Progenitor cell of endocrine pancreas (in vitro differentiated cells): ENCODE results near the gene CEBPG. TPM values are rescaled to one million over a fixed set of nuclear protein-coding genes. Genes with fewer than 3 reads are reported as not detected.

Experiments used
- DNase-seq: peaks from one replicate; pipeline ENCODE4 v3.0.0; 2021; ENCODE audit warnings: low spot score; ENCODE audit not compliant: unreplicated experiment
- H3K27ac Mint-ChIP-seq: 2 replicates; pipeline ENCODE4 v1.8.0; 2021; ENCODE audit warnings: mild to moderate bottlenecking, moderate library complexity, mixed read lengths
- H3K27me3 Mint-ChIP-seq: 2 replicates; pipeline ENCODE4 v1.8.0; 2021; ENCODE audit warnings: mixed read lengths
- H3K36me3 Mint-ChIP-seq: 2 replicates; pipeline ENCODE4 v1.8.0; 2022; ENCODE audit warnings: mixed read lengths; ENCODE audit not compliant: insufficient read depth
- H3K4me1 Mint-ChIP-seq: 2 replicates; pipeline ENCODE4 v1.8.0; 2021; ENCODE audit warnings: low read depth, mixed read lengths
- H3K4me3 Mint-ChIP-seq: 2 replicates; pipeline ENCODE4 v1.8.0; 2021; ENCODE audit warnings: low read depth, mild to moderate bottlenecking, moderate library complexity, mixed read lengths
- H3K9me3 Mint-ChIP-seq: 2 replicates; pipeline ENCODE4 v1.8.0; 2021; ENCODE audit warnings: low read depth, mixed read lengths
- CTCF ChIP-seq: fragments of 200-600 bp; sonication (generic); IDR thresholded peaks from one replicate; pipeline ENCODE4 v1.5.0; 2021; ENCODE audit warnings: antibody characterized with exemption, mild to moderate bottlenecking; ENCODE audit not compliant: unreplicated experiment
- total RNA-seq: library from RNA; stranded (reverse); gene quantifications from 2 replicates; pipeline ENCODE4 v1.2.1, GENCODE V29; 2021

CEBPG gene
- total RNA-seq, 1 donor from 2014 or later: 33.6 TPM

- peaks cover 1% of the 10 kb centered on the region for H3K4me1 Mint-ChIP-seq
- H3K27ac Mint-ChIP-seq: no peak overlapping the region
- H3K36me3 Mint-ChIP-seq: no peaks in the 10 kb centered on the region
- no peak overlapping the region for H3K4me3 Mint-ChIP-seq
- no peaks in the 10 kb centered on the region for H3K9me3 Mint-ChIP-seq
- no peak for TF ChIP-seq CTCF
- peaks cover 10% of the 10 kb centered on the region for H3K27me3 Mint-ChIP-seq
- DNase-seq: no peak
These were observed 41.3 kb upstream of the CEBPG start for GRCh38 chr19:33332248-33332647.

- Mint-ChIP-seq H3K27me3 (peaks cover 10% of the 10 kb centered on the region), H3K4me3 (no peak overlapping the region), H3K27ac (no peak overlapping the region), H3K36me3 (no peaks in the 10 kb centered on the region), H3K4me1 (peaks cover 1% of the 10 kb centered on the region), H3K9me3 (no peaks in the 10 kb centered on the region)
- no peak for TF ChIP-seq CTCF
- DNase-seq: no peak
These were observed 40.4 kb upstream of the CEBPG start for GRCh38 chr19:33333151-33333550.

- H3K36me3 Mint-ChIP-seq: no peaks in the 10 kb centered on the region
- H3K4me3 Mint-ChIP-seq: no peak overlapping the region
- H3K9me3 Mint-ChIP-seq: no peaks in the 10 kb centered on the region
- H3K27me3 Mint-ChIP-seq: peaks cover 10% of the 10 kb centered on the region
- TF ChIP-seq CTCF: no peak
- H3K27ac Mint-ChIP-seq: no peak overlapping the region
- no peak for DNase-seq
- H3K4me1 Mint-ChIP-seq: peaks cover 1% of the 10 kb centered on the region
These were observed 39.9 kb upstream of the CEBPG start for GRCh38 chr19:33333642-33334041.

GRCh38 chr19:33334271-33334670, 39.2 kb upstream of the CEBPG start:
- peaks cover 13% of the 10 kb centered on the region for H3K27me3 Mint-ChIP-seq
- no peaks in the 10 kb centered on the region for H3K9me3 Mint-ChIP-seq
- H3K27ac Mint-ChIP-seq: no peak overlapping the region
- no peak for TF ChIP-seq CTCF
- H3K4me3 Mint-ChIP-seq: no peak overlapping the region
- H3K4me1 Mint-ChIP-seq: peaks cover 1% of the 10 kb centered on the region
- no peaks in the 10 kb centered on the region for H3K36me3 Mint-ChIP-seq
- DNase-seq: no peak

GRCh38 chr19:33335446-33335845, 38.1 kb upstream of the CEBPG start:
- Mint-ChIP-seq H3K27me3 (peaks cover 13% of the 10 kb centered on the region), H3K9me3 (no peaks in the 10 kb centered on the region), H3K4me1 (no peaks in the 10 kb centered on the region), H3K27ac (no peak overlapping the region), H3K4me3 (no peak overlapping the region), H3K36me3 (no peaks in the 10 kb centered on the region)
- DNase-seq: no peak
- no peak for TF ChIP-seq CTCF
